Fibroblast of villous mesenchyme (primary cell): ENCODE results near the gene RING1. TPM values are rescaled to one million over a fixed set of nuclear protein-coding genes. Genes with fewer than 3 reads are reported as not detected.

ENCODE experiments used
- DNase-seq: peaks from one replicate; pipeline ENCODE4 v3.0.0-alpha.2; 2010; ENCODE audit warnings: low read depth
- H3K4me3 ChIP-seq: 2 replicates; pipeline ENCODE4 v1.5.1; 2011; ENCODE audit warnings: low read depth, mild to moderate bottlenecking, low read length
- total RNA-seq: library from RNA; depleted of rRNA; stranded (reverse); fragments of >200 nt; gene quantifications from 2 replicates; pipeline ENCODE4 v1.2.3, GENCODE V29; 2012
- TF ChIP-seq, protein P1 (sequence below): IDR thresholded peaks from 2 replicates; pipeline ENCODE4 v1.5.1; 2012; ENCODE audit warnings: low read depth, mild to moderate bottlenecking, low read length; ENCODE audit not compliant: insufficient read depth

The RING1 gene
- total RNA-seq, 1 donor = 27.2 TPM

DNA sequence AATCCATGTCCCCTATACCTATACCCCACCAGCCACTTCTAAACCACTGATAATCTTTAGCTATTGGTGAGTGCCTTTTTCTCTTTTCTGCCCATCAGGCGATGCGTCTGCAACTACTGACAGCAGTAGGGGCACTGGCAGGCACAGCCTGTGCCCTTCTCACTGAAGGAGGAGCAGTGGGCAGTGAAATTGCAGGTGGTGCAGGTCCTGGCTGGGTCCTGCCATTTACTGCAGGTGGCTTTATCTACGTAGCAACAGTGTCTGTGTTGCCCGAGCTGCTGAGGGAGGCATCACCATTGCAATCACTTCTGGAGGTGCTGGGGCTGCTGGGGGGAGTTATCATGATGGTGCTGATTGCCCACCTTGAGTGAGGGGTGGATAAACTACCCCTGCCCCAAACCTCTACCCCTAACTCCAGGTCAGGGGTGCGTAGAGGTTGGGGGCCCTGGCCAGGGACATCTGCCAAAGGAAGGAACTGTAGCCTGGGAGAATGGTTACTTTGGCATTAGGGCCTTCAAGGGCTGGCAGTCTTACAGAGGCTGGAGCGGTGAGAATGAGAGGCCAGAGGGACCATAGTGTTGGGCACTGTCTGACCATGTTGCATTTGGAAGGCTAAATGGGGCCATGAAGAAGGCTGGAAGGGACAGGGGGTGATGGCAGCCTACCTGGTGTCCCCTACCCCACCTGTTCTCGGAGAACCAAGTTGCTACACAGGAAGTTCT, 4.7 kb upstream of the RING1 start:
- TF ChIP-seq, protein P1, sequence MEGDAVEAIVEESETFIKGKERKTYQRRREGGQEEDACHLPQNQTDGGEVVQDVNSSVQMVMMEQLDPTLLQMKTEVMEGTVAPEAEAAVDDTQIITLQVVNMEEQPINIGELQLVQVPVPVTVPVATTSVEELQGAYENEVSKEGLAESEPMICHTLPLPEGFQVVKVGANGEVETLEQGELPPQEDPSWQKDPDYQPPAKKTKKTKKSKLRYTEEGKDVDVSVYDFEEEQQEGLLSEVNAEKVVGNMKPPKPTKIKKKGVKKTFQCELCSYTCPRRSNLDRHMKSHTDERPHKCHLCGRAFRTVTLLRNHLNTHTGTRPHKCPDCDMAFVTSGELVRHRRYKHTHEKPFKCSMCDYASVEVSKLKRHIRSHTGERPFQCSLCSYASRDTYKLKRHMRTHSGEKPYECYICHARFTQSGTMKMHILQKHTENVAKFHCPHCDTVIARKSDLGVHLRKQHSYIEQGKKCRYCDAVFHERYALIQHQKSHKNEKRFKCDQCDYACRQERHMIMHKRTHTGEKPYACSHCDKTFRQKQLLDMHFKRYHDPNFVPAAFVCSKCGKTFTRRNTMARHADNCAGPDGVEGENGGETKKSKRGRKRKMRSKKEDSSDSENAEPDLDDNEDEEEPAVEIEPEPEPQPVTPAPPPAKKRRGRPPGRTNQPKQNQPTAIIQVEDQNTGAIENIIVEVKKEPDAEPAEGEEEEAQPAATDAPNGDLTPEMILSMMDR = no peak
- H3K4me3 ChIP-seq = no peak overlapping the region
- DNase-seq = no peak

DNA sequence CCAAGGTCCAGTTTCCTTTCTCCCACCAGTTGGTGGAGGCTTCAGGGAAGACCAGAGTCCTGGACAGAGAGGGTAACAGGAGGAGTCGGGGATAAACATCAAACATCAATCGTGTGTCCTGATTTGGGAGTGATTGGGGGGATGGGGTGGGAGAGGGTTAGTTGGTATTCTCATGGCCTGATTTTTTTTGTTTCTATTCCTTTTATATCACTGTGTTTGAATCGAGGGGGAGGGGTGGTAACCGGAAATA, 4.2 kb upstream of the RING1 start:
- TF ChIP-seq, protein P1 = no peak
- H3K4me3 ChIP-seq = no peak overlapping the region
- DNase-seq = no peak

DNA sequence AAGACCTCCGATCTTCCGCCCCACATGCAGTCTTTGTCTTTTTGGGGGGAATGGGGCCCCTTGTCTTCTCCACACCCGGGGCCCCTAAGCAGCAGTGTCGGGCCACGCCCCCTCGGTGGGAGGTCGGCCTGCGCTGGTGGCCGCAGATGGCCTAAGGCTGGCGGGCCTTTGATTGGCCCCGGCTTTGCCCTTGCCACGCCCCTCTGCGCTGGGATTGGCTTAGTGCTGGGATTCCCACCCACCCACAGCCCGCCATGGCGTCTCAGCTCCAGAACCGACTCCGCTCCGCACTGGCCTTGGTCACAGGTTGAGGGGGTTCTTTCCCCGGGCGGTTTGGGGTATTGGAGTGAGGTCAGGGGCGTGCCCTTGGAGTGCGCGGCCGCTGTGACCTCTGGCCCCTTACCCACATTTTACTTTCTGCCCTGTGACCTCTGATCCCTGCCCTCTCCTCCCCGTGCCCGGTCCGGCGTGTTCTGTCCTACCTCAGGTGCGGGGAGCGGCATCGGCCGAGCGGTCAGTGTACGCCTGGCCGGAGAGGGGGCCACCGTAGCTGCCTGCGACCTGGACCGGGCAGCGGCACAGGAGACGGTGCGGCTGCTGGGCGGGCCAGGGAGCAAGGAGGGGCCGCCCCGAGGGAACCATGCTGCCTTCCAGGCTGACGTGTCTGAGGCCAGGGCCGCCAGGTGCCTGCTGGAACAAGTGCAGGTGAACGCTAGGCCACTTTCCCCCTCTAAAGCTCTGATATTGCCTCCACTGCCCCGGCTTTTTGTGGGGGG, 3.7 kb upstream of the RING1 start, which contains the start of gene HSD17B8:
Gene HSD17B8 (plus strand): TSS at position 241 of the 776 bp plus-strand sequence. CDS start 14 bp downstream, at position 255.
- H3K4me3 ChIP-seq = peak within 1 kb of the TSS; percentile 80
- peak; percentile 89 for DNase-seq
- TF ChIP-seq, protein P1 = no peak

DNA sequence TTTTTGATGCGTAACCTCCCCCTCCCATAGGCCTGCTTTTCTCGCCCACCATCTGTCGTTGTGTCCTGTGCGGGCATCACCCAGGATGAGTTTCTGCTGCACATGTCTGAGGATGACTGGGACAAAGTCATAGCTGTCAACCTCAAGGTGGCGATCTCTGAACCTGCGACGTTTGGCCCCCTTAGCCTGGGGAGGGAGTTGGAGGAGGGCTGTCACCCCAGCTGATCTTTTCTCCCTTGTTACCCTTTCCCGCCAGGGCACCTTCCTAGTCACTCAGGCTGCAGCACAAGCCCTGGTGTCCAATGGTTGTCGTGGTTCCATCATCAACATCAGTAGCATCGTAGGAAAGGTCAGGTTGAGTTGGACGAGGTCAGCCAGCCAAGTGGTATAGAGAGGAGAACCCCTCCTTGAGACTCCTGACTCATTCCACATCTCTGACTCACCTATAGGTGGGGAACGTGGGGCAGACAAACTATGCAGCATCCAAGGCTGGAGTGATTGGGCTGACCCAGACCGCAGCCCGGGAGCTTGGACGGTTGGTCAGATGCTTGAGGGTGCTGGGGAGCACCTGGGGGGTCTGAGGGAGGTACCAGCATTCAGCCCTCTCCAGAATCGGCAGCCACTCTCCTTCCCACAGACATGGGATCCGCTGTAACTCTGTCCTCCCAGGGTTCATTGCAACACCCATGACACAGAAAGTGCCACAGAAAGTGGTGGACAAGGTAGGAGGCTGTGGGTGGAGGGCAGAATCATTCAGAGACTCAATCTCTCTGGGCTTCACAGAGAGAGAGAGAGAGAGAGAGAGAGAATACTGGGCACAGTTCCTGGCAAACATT, 2.9 kb upstream of the RING1 start:
- peak overlapping the region; percentile 80 for H3K4me3 ChIP-seq
- no peak for DNase-seq
- TF ChIP-seq, protein P1 = no peak

DNA sequence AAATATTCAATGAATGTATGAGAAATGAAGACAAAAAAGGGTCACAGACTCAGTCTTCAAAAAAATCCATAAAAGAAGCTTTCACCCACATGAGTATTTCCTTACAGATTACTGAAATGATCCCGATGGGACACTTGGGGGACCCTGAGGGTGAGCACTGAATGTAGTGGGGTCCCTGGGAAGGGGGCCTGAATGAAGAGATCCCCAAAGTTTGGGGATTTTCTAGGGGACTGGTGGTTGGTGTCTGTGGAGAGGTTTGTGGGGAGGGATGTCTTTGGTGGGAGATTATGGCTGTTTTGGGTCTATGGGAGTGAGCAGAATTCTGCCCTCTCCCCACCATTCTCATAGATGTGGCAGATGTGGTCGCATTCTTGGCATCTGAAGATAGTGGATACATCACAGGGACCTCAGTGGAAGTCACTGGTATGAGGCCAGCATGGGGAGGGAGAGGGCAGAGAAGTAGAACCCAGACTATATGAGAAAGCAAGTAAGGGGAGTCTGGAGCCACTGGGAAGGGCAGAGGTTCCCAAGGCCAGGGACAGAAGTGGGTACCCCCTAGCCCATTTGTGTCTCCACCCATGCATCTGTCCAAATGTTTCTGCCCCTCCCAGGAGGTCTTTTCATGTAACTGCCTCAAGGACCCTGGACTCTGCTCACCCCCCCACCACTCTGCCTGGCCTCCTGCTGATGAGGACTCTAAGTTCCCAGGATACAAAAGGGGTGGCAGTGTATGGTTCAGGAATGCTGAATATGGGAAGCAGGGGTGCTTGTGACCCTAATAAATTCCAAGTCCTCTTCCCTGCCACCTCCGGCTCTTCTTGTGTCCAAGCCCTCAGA, 2.1 kb upstream of the RING1 start:
- no peak for DNase-seq
- TF ChIP-seq, protein P1 = no peak
- H3K4me3 ChIP-seq = no peak overlapping the region
